RWPE2 (cell line): ENCODE measurements around the gene SIGLEC9.

ENCODE experiments used
- ATAC-seq: fragments of 200-7000 bp; cut with Tn5 transposase; 3 replicates; pipeline ENCODE4 v1.9.1; 2021; ENCODE audit warnings: low read depth
- DNase-seq: peaks from one replicate; pipeline ENCODE4 v3.0.0-alpha.2; 2020; ENCODE audit warnings: low spot score
- H3K27ac ChIP-seq: fragments of 450-650 bp; 2 replicates; pipeline ENCODE4 v1.5.1; 2017; ENCODE audit warnings: mild to moderate bottlenecking; ENCODE audit not compliant: poor library complexity, severe bottlenecking
- H3K27me3 ChIP-seq: fragments of 250-450 bp; sonication (Bioruptor Pico); 2 replicates; pipeline ENCODE4 v1.5.1; 2021; ENCODE audit warnings: mild to moderate bottlenecking, moderate library complexity; ENCODE audit not compliant: insufficient read depth, poor library complexity, severe bottlenecking
- H3K36me3 ChIP-seq: fragments of 250-450 bp; sonication (Bioruptor Pico); 2 replicates; pipeline ENCODE4 v1.5.1; 2020; ENCODE audit warnings: low read depth, mild to moderate bottlenecking, moderate library complexity
- H3K4me1 ChIP-seq: fragments of 250-450 bp; sonication (Bioruptor Pico); 2 replicates; pipeline ENCODE4 v1.5.1; 2021; ENCODE audit warnings: mild to moderate bottlenecking, moderate library complexity; ENCODE audit not compliant: insufficient read depth, poor library complexity, severe bottlenecking
- H3K4me3 ChIP-seq: fragments of 250-450 bp; sonication (Bioruptor Pico); 2 replicates; pipeline ENCODE4 v1.5.1; 2021; ENCODE audit warnings: mild to moderate bottlenecking, moderate library complexity; ENCODE audit not compliant: severe bottlenecking
- H3K9me3 ChIP-seq: fragments of 250-450 bp; sonication (Bioruptor Pico); 2 replicates; pipeline ENCODE4 v1.5.1; 2021; ENCODE audit warnings: mild to moderate bottlenecking, moderate library complexity; ENCODE audit not compliant: severe bottlenecking
- TF ChIP-seq, protein P1 (sequence below): fragments of 450-650 bp; IDR thresholded peaks from one replicate; pipeline ENCODE4 v1.5.1; 2017; ENCODE audit warnings: mild to moderate bottlenecking, moderate library complexity; ENCODE audit not compliant: poor library complexity, severe bottlenecking

The SIGLEC9 gene

DNA sequence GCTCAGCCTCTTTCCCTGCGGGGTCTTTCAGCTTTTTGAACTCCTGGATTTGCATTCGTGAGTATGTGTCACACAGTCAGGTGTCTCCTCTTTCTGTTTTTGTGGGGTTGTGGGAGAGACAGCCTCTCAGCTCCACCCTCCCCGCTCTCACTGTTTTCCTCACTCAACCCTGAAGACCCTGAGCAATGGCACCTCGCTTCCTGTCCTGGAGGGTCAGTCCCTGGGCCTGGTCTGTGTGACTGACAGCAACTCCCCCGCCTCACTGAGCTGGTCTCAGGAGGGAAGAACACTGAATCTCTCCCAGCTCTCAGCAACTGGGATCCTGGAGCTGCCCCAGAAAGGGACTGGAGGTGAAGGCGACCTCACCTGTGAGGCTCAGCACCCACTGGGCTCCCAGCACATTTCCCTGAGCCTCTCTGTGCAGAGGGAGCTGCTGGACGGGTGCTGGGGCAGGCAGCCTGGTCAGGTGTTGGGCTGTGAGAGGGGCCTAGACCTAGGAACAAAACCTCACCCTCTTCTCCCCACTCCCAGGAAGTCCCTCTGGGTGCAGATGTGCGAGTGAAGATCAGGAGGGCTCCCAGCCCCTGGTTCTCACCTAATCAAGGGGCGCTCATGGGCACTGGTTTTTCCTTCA lies 13.2 kb downstream of the SIGLEC9 start:
- Histone ChIP-seq H3K9me3 (no peaks in the 10 kb centered on the region), H3K27ac (no peak overlapping the region), H3K36me3 (no peaks in the 10 kb centered on the region), H3K4me3 (no peak overlapping the region), H3K27me3 (peaks cover 28% of the 10 kb centered on the region), H3K4me1 (no peaks in the 10 kb centered on the region)
- no peak for DNase-seq
- TF ChIP-seq, protein P1, sequence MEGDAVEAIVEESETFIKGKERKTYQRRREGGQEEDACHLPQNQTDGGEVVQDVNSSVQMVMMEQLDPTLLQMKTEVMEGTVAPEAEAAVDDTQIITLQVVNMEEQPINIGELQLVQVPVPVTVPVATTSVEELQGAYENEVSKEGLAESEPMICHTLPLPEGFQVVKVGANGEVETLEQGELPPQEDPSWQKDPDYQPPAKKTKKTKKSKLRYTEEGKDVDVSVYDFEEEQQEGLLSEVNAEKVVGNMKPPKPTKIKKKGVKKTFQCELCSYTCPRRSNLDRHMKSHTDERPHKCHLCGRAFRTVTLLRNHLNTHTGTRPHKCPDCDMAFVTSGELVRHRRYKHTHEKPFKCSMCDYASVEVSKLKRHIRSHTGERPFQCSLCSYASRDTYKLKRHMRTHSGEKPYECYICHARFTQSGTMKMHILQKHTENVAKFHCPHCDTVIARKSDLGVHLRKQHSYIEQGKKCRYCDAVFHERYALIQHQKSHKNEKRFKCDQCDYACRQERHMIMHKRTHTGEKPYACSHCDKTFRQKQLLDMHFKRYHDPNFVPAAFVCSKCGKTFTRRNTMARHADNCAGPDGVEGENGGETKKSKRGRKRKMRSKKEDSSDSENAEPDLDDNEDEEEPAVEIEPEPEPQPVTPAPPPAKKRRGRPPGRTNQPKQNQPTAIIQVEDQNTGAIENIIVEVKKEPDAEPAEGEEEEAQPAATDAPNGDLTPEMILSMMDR, result no peak
- no peak for ATAC-seq

- no peak for ATAC-seq
- no peaks in the 10 kb centered on the region for H3K4me1 ChIP-seq
- H3K9me3 ChIP-seq, result no peaks in the 10 kb centered on the region
- TF ChIP-seq, protein P1, result no peak
- no peak for DNase-seq
- no peak overlapping the region for H3K4me3 ChIP-seq
- H3K27me3 ChIP-seq, result peaks cover 28% of the 10 kb centered on the region
- no peak overlapping the region for H3K27ac ChIP-seq
- H3K36me3 ChIP-seq, result no peaks in the 10 kb centered on the region
These were observed 13.9 kb downstream of the SIGLEC9 start for GRCh38 chr19:51138549-51138979.

- Histone ChIP-seq H3K9me3 (no peaks in the 10 kb centered on the region), H3K4me1 (no peaks in the 10 kb centered on the region), H3K36me3 (no peaks in the 10 kb centered on the region), H3K27me3 (peaks cover 28% of the 10 kb centered on the region), H3K4me3 (no peak overlapping the region), H3K27ac (no peak overlapping the region)
- TF ChIP-seq, protein P1, result no peak
- ATAC-seq (no peak), DNase-seq (no peak)
These were observed 14.8 kb downstream of the SIGLEC9 start for GRCh38 chr19:51139299-51140014.

GRCh38 chr19:51140441-51140840 lies 15.7 kb downstream of the SIGLEC9 start:
- Histone ChIP-seq H3K4me1 (no peaks in the 10 kb centered on the region), H3K4me3 (no peak overlapping the region), H3K27ac (no peak overlapping the region), H3K9me3 (no peaks in the 10 kb centered on the region), H3K36me3 (no peaks in the 10 kb centered on the region), H3K27me3 (peaks cover 28% of the 10 kb centered on the region)
- ATAC-seq (no peak), DNase-seq (no peak)
- TF ChIP-seq, protein P1, result no peak

GRCh38 chr19:51141181-51141580 lies 16.5 kb downstream of the SIGLEC9 start:
- TF ChIP-seq, protein P1, result no peak
- no peak overlapping the region for H3K4me3 ChIP-seq
- H3K27me3 ChIP-seq, result peaks cover 28% of the 10 kb centered on the region
- H3K36me3 ChIP-seq, result no peaks in the 10 kb centered on the region
- no peaks in the 10 kb centered on the region for H3K4me1 ChIP-seq
- ATAC-seq (no peak), DNase-seq (no peak)
- no peaks in the 10 kb centered on the region for H3K9me3 ChIP-seq
- no peak overlapping the region for H3K27ac ChIP-seq
